Neural cell (in vitro differentiated cells): Measurements from ENCODE around the gene PPP1R12B. TPM values are rescaled to one million over a fixed set of nuclear protein-coding genes. Genes with fewer than 3 reads are reported as not detected.
"Not testable (repeated sequence)": the region's sequence is repeated elsewhere in the genome, so short reads cannot be mapped to it uniquely, and the experiment has no call there.

Experiments used
- H2AFZ ChIP-seq: fragments of 200-600, 300-800 bp; sonication (generic), shearing (Covaris generic); 2 replicates; pipeline ENCODE4 v1.6.0; 2014; ENCODE audit warnings: low read depth, mild to moderate bottlenecking, antibody characterized with exemption, low read length, moderate library complexity
- H3F3A ChIP-seq: fragments of 200-600 bp; shearing (Covaris generic); 2 replicates; pipeline ENCODE4 v1.6.1; 2016; ENCODE audit warnings: mild to moderate bottlenecking, moderate library complexity, mixed read lengths, antibody characterized with exemption, low read length; ENCODE audit not compliant: insufficient read depth, poor library complexity, severe bottlenecking
- H3K27ac ChIP-seq: fragments of 200-600, 300-800 bp; sonication (generic), shearing (Covaris generic); 2 replicates; pipeline ENCODE4 v1.5.1; 2014; ENCODE audit warnings: mild to moderate bottlenecking, low read length, moderate library complexity
- H3K27me3 ChIP-seq: fragments of 300-800, 200-600 bp; sonication (generic), shearing (Covaris generic); 2 replicates; pipeline ENCODE4 v1.6.0; 2014; ENCODE audit warnings: mild to moderate bottlenecking, low read depth, low read length, moderate library complexity; ENCODE audit not compliant: insufficient read depth
- H3K36me3 ChIP-seq: fragments of 300-800, 200-600 bp; sonication (generic), shearing (Covaris generic); 2 replicates; pipeline ENCODE4 v1.5.1; 2014; ENCODE audit warnings: mild to moderate bottlenecking, antibody characterized with exemption, low read length, moderate library complexity; ENCODE audit not compliant: insufficient read depth
- H3K4me2 ChIP-seq: fragments of 300-800, 200-600 bp; sonication (generic), shearing (Covaris generic); 2 replicates; pipeline ENCODE4 v1.6.0; 2014; ENCODE audit warnings: mild to moderate bottlenecking, low read length
- H3K4me3 ChIP-seq: fragments of 300-800, 200-600 bp; sonication (generic), shearing (Covaris generic); 2 replicates; pipeline ENCODE4 v1.5.1; 2014; ENCODE audit warnings: mild to moderate bottlenecking, low read length, moderate library complexity
- H3K79me2 ChIP-seq: fragments of 200-600 bp; shearing (Covaris generic); replicated peaks from 2 replicates; pipeline ENCODE4 v1.6.0; 2014; ENCODE audit warnings: mild to moderate bottlenecking, low read length, moderate library complexity; ENCODE audit not compliant: insufficient read depth
- H3K9ac ChIP-seq: fragments of 300-800, 200-600 bp; sonication (generic), shearing (Covaris generic); 2 replicates; pipeline ENCODE4 v1.6.1; 2016; ENCODE audit warnings: mild to moderate bottlenecking, low read length, mixed read lengths
- H3K9me2 ChIP-seq: fragments of 200-600 bp; shearing (Covaris generic); 2 replicates; pipeline ENCODE4 v1.6.1; 2016; ENCODE audit warnings: mild to moderate bottlenecking, low read length, mixed read lengths; ENCODE audit not compliant: insufficient read depth
- H3K9me3 ChIP-seq: fragments of 200-600, 300-800 bp; sonication (generic), shearing (Covaris generic); 2 replicates; pipeline ENCODE4 v1.6.1; 2016; ENCODE audit warnings: mild to moderate bottlenecking, mixed run types, low read length, moderate library complexity, mixed read lengths
- H4K20me1 ChIP-seq: fragments of 200-600 bp; shearing (Covaris generic); 2 replicates; pipeline ENCODE4 v1.6.1; 2016; ENCODE audit warnings: mild to moderate bottlenecking, mixed run types; ENCODE audit not compliant: insufficient read depth
- CTCF ChIP-seq: fragments of 450-650 bp; IDR thresholded peaks from 2 replicates; pipeline ENCODE4 v1.5.1; 2014; ENCODE audit warnings: antibody characterized with exemption, mild to moderate bottlenecking, moderate library complexity; ENCODE audit not compliant: poor library complexity, severe bottlenecking
- EP300 ChIP-seq: fragments of 450-650 bp; conservative IDR thresholded peaks from 2 replicates; pipeline ENCODE4 v1.6.1; 2014; ENCODE audit warnings: antibody characterized with exemption, mild to moderate bottlenecking, moderate library complexity; ENCODE audit not compliant: poor library complexity, severe bottlenecking
- EZH2 ChIP-seq: fragments of 200-600, 300-800 bp; shearing (Covaris generic), sonication (generic); IDR thresholded peaks from 2 replicates; pipeline ENCODE4 v1.6.1; 2014; ENCODE audit warnings: antibody characterized with exemption, low read length, borderline replicate concordance, mild to moderate bottlenecking; ENCODE audit not compliant: insufficient read depth, poor library complexity, severe bottlenecking
- MXI1 ChIP-seq: fragments of 450-650 bp; conservative IDR thresholded peaks from 2 replicates; pipeline ENCODE4 v1.6.1; 2014; ENCODE audit warnings: antibody characterized with exemption, mild to moderate bottlenecking; ENCODE audit not compliant: poor library complexity, severe bottlenecking
- POLR2AphosphoS5 ChIP-seq: IDR thresholded peaks from 2 replicates; pipeline ENCODE4 v1.6.1; 2012
- RAD21 ChIP-seq: fragments of 450-650 bp; conservative IDR thresholded peaks from 2 replicates; pipeline ENCODE4 v1.6.1; 2014; ENCODE audit warnings: antibody characterized with exemption, mild to moderate bottlenecking, moderate library complexity
- REST ChIP-seq: IDR thresholded peaks from 2 replicates; pipeline ENCODE4 v1.6.1; 2012; ENCODE audit warnings: borderline replicate concordance
- SMC3 ChIP-seq: fragments of 450-650 bp; conservative IDR thresholded peaks from 2 replicates; pipeline ENCODE4 v1.6.1; 2014; ENCODE audit warnings: antibody characterized with exemption, mild to moderate bottlenecking, moderate library complexity; ENCODE audit not compliant: poor library complexity
- TAF1 ChIP-seq: IDR thresholded peaks from 2 replicates; pipeline ENCODE4 v1.6.1; 2012; ENCODE audit warnings: low read depth
- polyA plus RNA-seq: library from polyadenylated mRNA; depleted of rRNA; stranded (reverse); fragments of >200 nt; gene quantifications from 2 replicates; pipeline ENCODE4 v1.2.3, GENCODE V29; 2014

Gene PPP1R12B
- polyA plus RNA-seq, 1 donor from 2014 or later = 9.8 TPM

GRCh38 chr1:202540014-202540413 lies 191.5 kb downstream of the PPP1R12B start:
- no peak overlapping the region for H3K4me3 ChIP-seq
- no peak overlapping the region for H3K4me2 ChIP-seq
- no peak for TF ChIP-seq REST
- no peak for TF ChIP-seq RAD21
- no peak for TF ChIP-seq CTCF
- TF ChIP-seq POLR2AphosphoS5 = no peak
- no peaks in the 10 kb centered on the region for H3K36me3 ChIP-seq
- no peak overlapping the region for H3K9ac ChIP-seq
- H3F3A ChIP-seq = no peaks in the 10 kb centered on the region
- H3K79me2 ChIP-seq = no peaks in the 10 kb centered on the region
- H3K27me3 ChIP-seq = no peaks in the 10 kb centered on the region
- no peak overlapping the region for H2AFZ ChIP-seq
- H3K9me3 ChIP-seq = no peaks in the 10 kb centered on the region
- H4K20me1 ChIP-seq = no peaks in the 10 kb centered on the region
- no peak overlapping the region for H3K27ac ChIP-seq
- H3K9me2 ChIP-seq = no peaks in the 10 kb centered on the region

- Histone ChIP-seq H3K9ac (no peak overlapping the region), H3F3A (no peaks in the 10 kb centered on the region), H2AFZ (no peak overlapping the region), H3K79me2 (no peaks in the 10 kb centered on the region), H4K20me1 (no peaks in the 10 kb centered on the region), H3K27ac (no peak overlapping the region), H3K4me2 (no peak overlapping the region), H3K4me3 (no peak overlapping the region), H3K36me3 (no peaks in the 10 kb centered on the region), H3K9me2 (no peaks in the 10 kb centered on the region), H3K27me3 (no peaks in the 10 kb centered on the region), H3K9me3 (no peaks in the 10 kb centered on the region)
- TF ChIP-seq SMC3 (no peak), CTCF (no peak), REST (no peak), EP300 (no peak), TAF1 (no peak), MXI1 (no peak), RAD21 (no peak), EZH2 (no peak), POLR2AphosphoS5 (no peak)
These were observed 191.9 kb downstream of the PPP1R12B start for GRCh38 chr1:202540448-202540847.

- not testable (repeated sequence) for H3K79me2 ChIP-seq, H3K9me3 ChIP-seq, H2AFZ ChIP-seq, H3K9me2 ChIP-seq, H3K27ac ChIP-seq, H3K27me3 ChIP-seq, H3F3A ChIP-seq, H3K4me3 ChIP-seq, H3K9ac ChIP-seq, H4K20me1 ChIP-seq, H3K4me2 ChIP-seq, H3K36me3 ChIP-seq
These were observed 192.4 kb downstream of the PPP1R12B start for GRCh38 chr1:202540858-202541257.

- not testable (repeated sequence) for H3K4me2 ChIP-seq, H3K27me3 ChIP-seq, H3K9me2 ChIP-seq, H3K27ac ChIP-seq, H3K4me3 ChIP-seq, H3K9me3 ChIP-seq, H3K9ac ChIP-seq, H2AFZ ChIP-seq, H3K79me2 ChIP-seq, H3F3A ChIP-seq, H4K20me1 ChIP-seq, H3K36me3 ChIP-seq
These were observed 193.9 kb downstream of the PPP1R12B start for GRCh38 chr1:202542415-202542814.
